Stimulated activated CD8-positive, alpha-beta memory T cell treated with anti-CD3 and anti-CD28 coated beads, Interleukin-12 subunit alpha, Interleukin-12 subunit beta, amount 100 ng/mL, for 1 hour (primary cell): ENCODE measurements around the gene CLIP4.

Source experiments
- DNase-seq: peaks from one replicate; pipeline ENCODE4 v3.0.0-alpha.2; 2020; ENCODE audit warnings: low read depth

Gene CLIP4

DNA sequence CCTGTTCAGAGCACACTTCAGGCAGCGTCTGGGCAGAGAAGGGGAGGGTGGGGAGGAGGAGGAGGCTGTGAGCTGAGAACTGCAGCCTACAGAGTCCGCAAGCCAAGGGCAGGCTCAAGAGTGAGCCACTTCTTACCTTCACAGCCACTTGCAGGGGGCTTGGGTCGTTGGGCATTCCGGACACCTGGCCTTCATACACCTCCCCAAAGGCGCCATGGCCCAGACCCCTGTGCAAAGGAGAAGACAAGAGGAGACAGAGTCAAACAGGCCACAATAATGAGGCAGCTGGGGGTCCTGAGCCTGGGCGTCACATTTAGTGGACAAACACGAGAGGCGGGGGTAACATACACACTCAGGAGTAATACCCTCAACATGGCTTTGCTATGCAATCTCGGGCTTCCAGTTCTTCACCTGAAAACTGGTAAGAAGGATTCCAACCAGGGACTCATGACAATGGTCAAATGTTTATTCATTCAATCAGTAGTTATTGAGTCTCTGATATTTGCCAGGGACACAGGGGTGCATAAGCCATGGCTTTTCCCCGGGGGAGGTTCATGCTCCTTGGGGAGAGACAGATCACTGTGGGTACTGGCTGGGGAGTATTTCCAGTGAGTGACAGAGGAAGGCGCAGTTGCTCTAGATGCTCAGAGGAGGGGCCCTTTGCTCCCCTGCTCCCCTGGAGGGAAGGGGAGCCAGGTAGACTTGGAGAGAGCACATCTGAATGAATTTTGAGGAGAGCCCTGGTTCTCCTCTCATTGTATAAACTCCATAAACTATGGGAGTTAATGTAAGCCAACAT is 107.4 kb downstream of the CLIP4 start:
- no peak for DNase-seq

DNA sequence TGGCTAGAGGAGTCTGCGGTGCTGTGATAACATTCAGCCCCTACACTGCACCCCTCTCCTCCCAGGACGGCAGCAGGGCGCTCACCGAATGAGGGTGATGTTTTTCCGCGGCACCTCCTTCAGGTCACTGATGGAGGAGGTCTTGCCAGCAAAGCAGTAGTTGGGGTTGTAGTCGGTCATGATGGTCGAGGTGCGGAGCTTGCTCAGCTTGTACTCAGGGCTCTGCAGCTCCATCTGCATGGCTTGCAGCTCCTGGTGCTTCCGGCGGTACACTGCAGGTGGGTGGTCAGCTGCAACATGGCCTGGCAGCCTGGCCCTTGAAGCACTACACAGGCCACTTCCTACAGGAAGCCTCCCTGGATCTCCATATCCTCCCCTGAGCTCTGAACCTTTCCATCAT is 108.0 kb downstream of the CLIP4 start:
- DNase-seq, result no peak

DNA sequence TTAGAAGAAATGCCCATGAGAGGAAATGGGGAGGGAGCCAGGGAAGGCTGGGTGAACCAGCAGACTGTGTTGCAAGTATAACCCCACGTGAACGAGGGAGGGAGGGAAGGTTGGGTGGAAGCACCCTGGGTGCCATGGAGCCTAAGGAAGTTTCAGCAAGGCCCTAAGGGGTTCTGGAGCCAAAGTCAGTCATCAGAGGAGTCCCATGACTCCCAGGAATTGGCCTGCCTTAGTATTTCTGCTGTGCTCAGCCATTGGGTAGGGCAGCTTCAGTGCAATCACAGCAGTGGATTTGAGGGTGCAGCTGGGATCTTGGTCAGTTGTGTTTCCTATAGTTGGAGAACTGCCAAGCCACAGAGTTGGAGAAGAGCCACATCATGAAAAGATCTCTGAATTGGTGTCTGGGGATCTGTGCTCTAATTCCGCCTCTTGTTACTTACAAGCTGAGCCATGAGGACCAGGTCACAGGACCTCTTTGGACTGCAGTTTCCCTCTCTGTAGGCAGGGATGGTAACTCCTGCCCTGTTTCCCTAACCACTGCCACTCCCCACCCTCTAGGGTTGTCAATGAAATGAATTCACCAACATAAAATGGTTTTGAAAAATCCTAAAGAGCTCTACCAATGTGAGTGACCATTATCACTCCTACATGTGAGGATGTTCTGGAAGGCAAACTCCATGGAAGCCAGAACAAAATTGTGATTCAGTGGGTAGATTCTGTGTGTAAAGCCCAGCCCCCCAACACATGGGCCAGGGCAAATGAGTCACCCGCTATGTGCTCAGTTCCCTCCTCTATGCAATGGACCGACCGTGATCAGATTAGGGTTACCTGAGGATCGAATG is 108.9 kb downstream of the CLIP4 start:
- DNase-seq, result no peak

GRCh38 chr2:29224693-29225551 is 109.7 kb downstream of the CLIP4 start:
- DNase-seq, result no peak

GRCh38 chr2:29225814-29226213 is 110.6 kb downstream of the CLIP4 start:
- DNase-seq, result no peak

- DNase-seq, result no peak
These were observed 111.2 kb downstream of the CLIP4 start for GRCh38 chr2:29226375-29226774.

- no peak for DNase-seq
These were observed 111.6 kb downstream of the CLIP4 start for GRCh38 chr2:29226808-29227207.

GRCh38 chr2:29227935-29228675 is 112.9 kb downstream of the CLIP4 start:
- DNase-seq, result no peak

- DNase-seq, result no peak
These were observed 113.7 kb downstream of the CLIP4 start for GRCh38 chr2:29228947-29229346.

- no peak for DNase-seq
These were observed 114.4 kb downstream of the CLIP4 start for GRCh38 chr2:29229640-29230039.

GRCh38 chr2:29232041-29232440 is 116.8 kb downstream of the CLIP4 start:
- no peak for DNase-seq

DNA sequence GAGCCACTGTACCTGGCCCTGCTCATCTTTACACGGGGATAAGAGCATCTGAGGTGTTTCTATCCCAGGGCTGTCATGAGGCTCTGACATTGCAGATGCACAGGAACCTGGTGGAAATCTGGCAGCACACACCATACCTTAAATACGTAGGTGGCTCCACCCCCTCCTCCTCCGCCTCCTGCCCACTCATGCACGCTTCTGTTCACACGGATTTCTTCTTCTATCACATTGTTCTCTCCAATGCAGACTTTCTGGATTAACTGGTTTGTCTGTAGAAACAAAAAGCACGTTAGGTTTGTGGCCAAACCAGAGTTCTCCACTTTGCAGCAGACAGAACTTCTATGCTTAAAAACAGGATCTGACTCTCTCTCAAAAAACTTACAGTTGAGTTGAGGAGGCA is 118.2 kb downstream of the CLIP4 start:
- DNase-seq, result no peak

- no peak for DNase-seq
These were observed 120.2 kb downstream of the CLIP4 start for GRCh38 chr2:29235411-29235810.

DNA sequence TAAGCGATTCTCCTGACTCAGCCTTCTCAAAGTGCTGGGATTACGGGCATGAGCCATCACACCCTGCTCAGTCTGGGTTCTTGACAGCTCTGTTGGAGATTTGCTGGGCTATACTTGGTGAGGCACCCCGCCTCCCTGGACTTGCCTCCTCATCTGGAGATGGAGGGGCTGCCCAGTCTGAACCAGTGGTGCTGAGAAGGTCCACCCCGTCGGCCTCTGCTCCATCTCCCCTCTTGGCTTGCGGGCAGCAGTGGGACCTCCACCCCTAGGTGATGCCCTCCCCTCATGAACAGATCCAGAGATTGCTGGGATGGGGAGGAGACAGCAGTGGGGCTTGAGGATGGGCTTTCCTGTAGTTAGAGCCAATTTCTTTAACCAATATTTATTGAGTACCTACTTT is 120.9 kb downstream of the CLIP4 start:
- DNase-seq, result no peak

GRCh38 chr2:29238497-29238896 is 123.3 kb downstream of the CLIP4 start:
- DNase-seq, result no peak
